A549 (cell line): ENCODE measurements around the gene SPPL2A.

Experiments
- HOXA7 ChIP-seq: fragments of 250-450 bp; sonication (Bioruptor Pico); IDR thresholded peaks from 2 replicates; pipeline ENCODE4 v1.5.0; 2020; ENCODE audit warnings: mild to moderate bottlenecking, moderate library complexity
- JUN ChIP-seq, 2 experiments: fragments of >200 bp; sonication (Bioruptor Twin); formaldehyde crosslinking; IDR thresholded peaks; 2 replicates in 1 of 2; 3 replicates in 1 of 2; pipeline ENCODE4 v1.6.1; 2016 to 2017
- MAZ ChIP-seq: fragments of 150-350 bp; IDR thresholded peaks from 2 replicates; pipeline ENCODE4 v1.6.1; 2014; ENCODE audit warnings: antibody characterized with exemption, low read depth, low read length, borderline replicate concordance
- PHF8 ChIP-seq: fragments of 200-600 bp; sonication (generic); IDR thresholded peaks from 2 replicates; pipeline ENCODE4 v1.6.1; 2016; ENCODE audit warnings: low read depth, mild to moderate bottlenecking, antibody characterized with exemption, moderate library complexity, borderline replicate concordance
- POLR2A ChIP-seq: IDR thresholded peaks from 2 replicates; pipeline ENCODE4 v1.6.1; 2012; ENCODE audit warnings: mild to moderate bottlenecking, low read length
- RNF2 ChIP-seq: fragments of 200-600 bp; sonication (generic); IDR thresholded peaks from 2 replicates; pipeline ENCODE4 v1.6.1; 2016; ENCODE audit warnings: low read depth, mild to moderate bottlenecking, antibody characterized with exemption, moderate library complexity, borderline replicate concordance
- TF ChIP-seq, protein P1 (sequence below): fragments of >200 bp; sonication (Bioruptor Twin); formaldehyde crosslinking; IDR thresholded peaks from 3 replicates; pipeline ENCODE4 v1.5.1; 2016

DNA sequence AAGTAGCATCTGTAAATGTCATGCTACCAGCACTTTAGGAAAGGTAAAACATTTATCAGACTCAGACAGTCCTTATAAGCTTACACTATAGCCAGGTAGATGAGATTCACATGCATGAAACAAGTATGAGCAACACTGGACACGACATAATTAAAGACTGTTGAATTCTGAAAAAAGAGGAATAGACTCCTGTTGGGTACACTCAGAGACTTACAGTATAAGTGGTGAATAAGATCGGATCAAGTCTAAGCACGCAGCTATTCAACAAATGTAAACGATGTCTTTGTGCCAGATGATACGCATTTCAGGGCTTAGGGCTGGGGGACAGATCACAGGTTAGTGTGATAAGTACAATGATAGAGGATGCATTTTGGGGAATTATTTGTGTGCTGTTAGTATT lies 43.2 kb upstream of the SPPL2A start:
- TF ChIP-seq MAZ (no peak), PHF8 (no peak), HOXA7 (no peak), RNF2 (no peak), JUN (IDR thresholded peaks at IDR 0.05) (no peak), POLR2A (no peak)
- TF ChIP-seq, protein P1, sequence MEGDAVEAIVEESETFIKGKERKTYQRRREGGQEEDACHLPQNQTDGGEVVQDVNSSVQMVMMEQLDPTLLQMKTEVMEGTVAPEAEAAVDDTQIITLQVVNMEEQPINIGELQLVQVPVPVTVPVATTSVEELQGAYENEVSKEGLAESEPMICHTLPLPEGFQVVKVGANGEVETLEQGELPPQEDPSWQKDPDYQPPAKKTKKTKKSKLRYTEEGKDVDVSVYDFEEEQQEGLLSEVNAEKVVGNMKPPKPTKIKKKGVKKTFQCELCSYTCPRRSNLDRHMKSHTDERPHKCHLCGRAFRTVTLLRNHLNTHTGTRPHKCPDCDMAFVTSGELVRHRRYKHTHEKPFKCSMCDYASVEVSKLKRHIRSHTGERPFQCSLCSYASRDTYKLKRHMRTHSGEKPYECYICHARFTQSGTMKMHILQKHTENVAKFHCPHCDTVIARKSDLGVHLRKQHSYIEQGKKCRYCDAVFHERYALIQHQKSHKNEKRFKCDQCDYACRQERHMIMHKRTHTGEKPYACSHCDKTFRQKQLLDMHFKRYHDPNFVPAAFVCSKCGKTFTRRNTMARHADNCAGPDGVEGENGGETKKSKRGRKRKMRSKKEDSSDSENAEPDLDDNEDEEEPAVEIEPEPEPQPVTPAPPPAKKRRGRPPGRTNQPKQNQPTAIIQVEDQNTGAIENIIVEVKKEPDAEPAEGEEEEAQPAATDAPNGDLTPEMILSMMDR = no peak
